Mesenchymal stem cell (in vitro differentiated cells and primary cell): ENCODE data around the gene ZFPL1.

Experiments
- DNase-seq: peaks from one replicate; pipeline ENCODE4 v3.0.0-alpha.2; 2013
- H2AFZ ChIP-seq: one replicate; pipeline ENCODE4 v1.6.1; 2013; ENCODE audit warnings: low read depth, mild to moderate bottlenecking, control low read depth, inconsistent platforms, low read length, moderate library complexity
- H2AK5ac ChIP-seq: 2 replicates; pipeline ENCODE4 v1.6.1; 2013; ENCODE audit warnings: low read length, moderate library complexity, mild to moderate bottlenecking, inconsistent platforms; ENCODE audit not compliant: severe bottlenecking
- H2BK120ac ChIP-seq: one replicate; pipeline ENCODE4 v1.6.1; 2013; ENCODE audit warnings: low read depth, mild to moderate bottlenecking, inconsistent platforms, low read length, moderate library complexity
- H2BK12ac ChIP-seq, 2 experiments: one replicate each; pipeline ENCODE4 v1.6.1; 2013; ENCODE audit warnings: inconsistent platforms in 2 of 2, low read length in 2 of 2, mild to moderate bottlenecking in 2 of 2, moderate library complexity in 2 of 2, control low read depth in 1 of 2
- H2BK15ac ChIP-seq: one replicate; pipeline ENCODE4 v1.6.1; 2013; ENCODE audit warnings: mild to moderate bottlenecking, low read depth, inconsistent platforms; ENCODE audit not compliant: poor library complexity, severe bottlenecking
- H2BK5ac ChIP-seq: 2 replicates; pipeline ENCODE4 v1.6.1; 2013; ENCODE audit warnings: low read depth, mild to moderate bottlenecking, low read length, control low read depth, inconsistent platforms; ENCODE audit not compliant: poor library complexity, severe bottlenecking
- H3K14ac ChIP-seq, 2 experiments: one replicate each; pipeline ENCODE4 v1.6.1; 2013; ENCODE audit warnings: inconsistent platforms in 2 of 2, low read length in 2 of 2, control low read depth in 1 of 2, mild to moderate bottlenecking in 1 of 2, moderate library complexity in 1 of 2
- H3K18ac ChIP-seq, 2 experiments: one replicate each; pipeline ENCODE4 v1.6.1; 2013; ENCODE audit warnings: inconsistent platforms in 2 of 2, low read length in 2 of 2, control low read depth in 1 of 2, low read depth in 1 of 2, mild to moderate bottlenecking in 1 of 2
- H3K23ac ChIP-seq, 2 experiments: one replicate each; pipeline ENCODE4 v1.6.1; 2013; ENCODE audit warnings: inconsistent platforms in 2 of 2, low read length in 2 of 2, mild to moderate bottlenecking in 2 of 2, moderate library complexity in 2 of 2, control low read depth in 1 of 2
- H3K27ac ChIP-seq: 2 replicates; pipeline ENCODE4 v1.5.1; 2013; ENCODE audit warnings: mild to moderate bottlenecking, moderate library complexity, low read length, control low read depth, inconsistent platforms; ENCODE audit not compliant: poor library complexity, severe bottlenecking
- H3K27me3 ChIP-seq, 2 experiments: 2 replicates each; pipeline versions ENCODE4 v1.6.1 to v1.7.0; 2013; ENCODE audit warnings: low read length in 2 of 2, mild to moderate bottlenecking in 2 of 2, moderate library complexity in 2 of 2, control low read depth in 1 of 2, inconsistent platforms in 1 of 2; ENCODE audit not compliant: control insufficient read depth in 1 of 2, insufficient read depth in 1 of 2
- H3K36me3 ChIP-seq, 2 experiments: 2 replicates each; pipeline versions ENCODE4 v1.6.1 to v1.7.0; 2013; ENCODE audit warnings: low read length in 2 of 2, control low read depth in 1 of 2, inconsistent platforms in 1 of 2, low read depth in 1 of 2, mild to moderate bottlenecking in 1 of 2; ENCODE audit not compliant: insufficient read depth in 2 of 2, control insufficient read depth in 1 of 2
- H3K4ac ChIP-seq, 2 experiments: one replicate each; pipeline ENCODE4 v1.6.1; 2013; ENCODE audit warnings: inconsistent platforms in 2 of 2, low read length in 2 of 2, mild to moderate bottlenecking in 2 of 2, moderate library complexity in 2 of 2, control low read depth in 1 of 2, low read depth in 1 of 2
- H3K4me1 ChIP-seq: 2 replicates; pipeline ENCODE4 v1.6.1; 2013; ENCODE audit warnings: low read depth, low read length, control low read depth; ENCODE audit not compliant: control insufficient read depth, insufficient read depth
- H3K4me2 ChIP-seq: 2 replicates; pipeline ENCODE4 v1.6.1; 2013; ENCODE audit warnings: low read length, mild to moderate bottlenecking, inconsistent platforms; ENCODE audit not compliant: poor library complexity, severe bottlenecking
- H3K4me3 ChIP-seq, 2 experiments: 2 replicates each; pipeline versions ENCODE4 v1.5.1 to v1.7.0; 2013; ENCODE audit warnings: low read length in 2 of 2, mild to moderate bottlenecking in 2 of 2, control low read depth in 1 of 2, low read depth in 1 of 2; ENCODE audit not compliant: insufficient read depth in 1 of 2
- H3K79me1 ChIP-seq: replicated peaks from 2 replicates; pipeline ENCODE4 v1.6.1; 2013; ENCODE audit warnings: mild to moderate bottlenecking, control low read depth, low read length, inconsistent platforms; ENCODE audit not compliant: poor library complexity, severe bottlenecking
- H3K9ac ChIP-seq: 2 replicates; pipeline ENCODE4 v1.7.0; 2013; ENCODE audit warnings: mild to moderate bottlenecking, low read length, moderate library complexity
- H3K9me3 ChIP-seq: 2 replicates; pipeline ENCODE4 v1.7.0; 2013; ENCODE audit warnings: mild to moderate bottlenecking, low read length; ENCODE audit not compliant: control insufficient read depth
- H4K8ac ChIP-seq: one replicate; pipeline ENCODE4 v1.6.1; 2013; ENCODE audit warnings: inconsistent platforms, mild to moderate bottlenecking, low read length, moderate library complexity
- H4K91ac ChIP-seq: one replicate; pipeline ENCODE4 v1.6.1; 2013; ENCODE audit warnings: mild to moderate bottlenecking, low read length, inconsistent platforms
- WGBS: methylation state at CpG from one replicate; pipeline ENCODE4 v1.1.7; 2013; ENCODE audit warnings: mixed read lengths; 5-methylcytosine and 5-hydroxymethylcytosine counted together

The ZFPL1 gene

DNA sequence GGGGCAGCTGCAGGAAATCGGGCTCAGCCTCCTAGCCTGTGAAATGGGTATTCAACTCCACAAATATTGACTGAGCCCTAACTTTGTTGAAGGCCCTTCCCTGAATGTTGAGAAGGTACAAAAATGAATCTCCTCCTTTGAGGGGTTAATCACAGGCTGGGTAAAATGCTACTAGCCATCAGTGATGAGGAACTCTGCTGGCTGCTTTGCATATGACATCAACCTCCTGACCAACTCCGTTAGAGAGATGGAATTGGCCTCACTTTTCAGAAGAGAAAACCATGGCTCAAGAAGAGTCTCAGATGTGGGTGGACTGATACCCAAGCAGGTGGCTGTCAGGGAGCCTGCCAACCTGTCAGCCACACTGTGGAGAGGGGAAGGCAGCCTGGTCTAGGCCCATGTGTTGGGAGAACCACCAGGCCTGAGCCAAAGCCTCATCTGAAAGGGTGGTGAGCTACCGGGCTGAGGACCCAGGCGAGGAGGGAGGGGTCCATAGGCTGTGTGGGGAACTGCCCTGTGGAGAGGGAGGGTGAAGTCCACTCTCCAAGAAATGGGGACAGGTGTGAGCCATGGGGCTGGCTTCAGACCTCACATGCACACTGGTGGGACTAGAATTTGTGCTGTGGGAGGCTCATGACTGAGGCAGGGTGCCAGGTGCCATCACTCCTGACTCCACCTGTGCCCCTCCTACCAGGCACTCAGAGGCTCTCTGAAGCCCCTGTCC, 12.0 kb upstream of the ZFPL1 start:
- H2BK15ac ChIP-seq = no peak overlapping the region
- peaks cover 0 to 4% of the 10 kb centered on the region in 2 experiments for H3K36me3 ChIP-seq
- H4K91ac ChIP-seq = no peak overlapping the region
- no peak overlapping the region for H3K4me2 ChIP-seq
- no peak overlapping the region for H3K18ac ChIP-seq
- no peak overlapping the region for H3K4ac ChIP-seq
- H3K9me3 ChIP-seq = no peaks in the 10 kb centered on the region
- H3K4me3 ChIP-seq = no peak overlapping the region
- 66% methylated on average over 4 of the region's 4 CpGs for WGBS
- H2BK5ac ChIP-seq = no peak overlapping the region
- no peak overlapping the region for H2AK5ac ChIP-seq
- H3K27me3 ChIP-seq = peaks cover 0 to 5% of the 10 kb centered on the region in 2 experiments
- no peak overlapping the region for H4K8ac ChIP-seq
- H2BK120ac ChIP-seq = no peak overlapping the region
- H3K9ac ChIP-seq = no peak overlapping the region
- DNase-seq = no peak
- H2AFZ ChIP-seq = no peak overlapping the region
- no peak overlapping the region for H3K27ac ChIP-seq
- H3K23ac ChIP-seq = no peak overlapping the region
- peaks cover 4% of the 10 kb centered on the region for H3K79me1 ChIP-seq
- H3K4me1 ChIP-seq = no peaks in the 10 kb centered on the region
- no peak overlapping the region for H3K14ac ChIP-seq
- no peak overlapping the region for H2BK12ac ChIP-seq

DNA sequence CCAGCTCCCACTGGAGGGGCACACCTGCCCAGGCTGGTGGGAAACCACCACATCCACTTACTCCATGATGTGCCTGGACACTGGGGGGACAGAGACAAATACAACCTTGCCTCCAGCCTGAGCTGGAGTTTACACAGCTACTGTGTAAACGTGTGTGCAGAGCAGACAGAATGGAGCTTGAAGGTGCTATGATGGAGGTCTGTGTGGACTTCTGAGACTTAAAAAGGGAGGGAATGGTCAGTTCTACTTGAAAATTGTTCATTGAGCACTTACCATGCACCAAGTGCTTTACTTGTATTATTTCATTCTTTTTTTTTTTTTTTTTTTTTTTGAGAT, 11.4 kb upstream of the ZFPL1 start:
- 80% methylated on average over 1 of the region's 1 CpG for WGBS
- H3K9ac ChIP-seq = no peak overlapping the region

DNA sequence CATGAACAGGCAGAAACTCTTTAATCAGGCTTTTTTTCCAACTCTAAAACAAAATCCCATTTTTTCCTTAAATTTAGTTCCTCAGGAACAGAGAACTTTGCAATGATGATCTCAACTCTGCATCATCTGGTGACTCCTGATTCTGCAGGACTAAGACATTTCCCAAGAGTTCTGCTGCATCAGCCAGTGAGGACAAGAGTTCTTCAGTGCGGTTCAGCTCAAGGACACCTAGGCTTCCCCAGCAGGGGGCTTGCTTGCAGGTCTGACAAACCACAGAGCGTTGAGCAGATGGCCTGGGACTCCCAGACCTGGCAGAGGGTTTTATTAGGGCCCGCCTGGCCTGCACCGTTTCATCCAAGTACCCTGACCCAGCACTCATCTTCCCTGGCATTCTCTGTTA, 6.6 kb upstream of the ZFPL1 start:
- no peak overlapping the region for H2BK15ac ChIP-seq
- no peak overlapping the region for H3K14ac ChIP-seq
- no peak overlapping the region for H4K91ac ChIP-seq
- H3K23ac ChIP-seq = no peak overlapping the region
- no peak for DNase-seq
- no peak overlapping the region for H4K8ac ChIP-seq
- H3K18ac ChIP-seq = no peak overlapping the region
- H2BK12ac ChIP-seq = no peak overlapping the region
- no peaks in the 10 kb centered on the region for H3K4me1 ChIP-seq
- no peak overlapping the region for H2BK120ac ChIP-seq
- 92% methylated on average over 4 of the region's 4 CpGs for WGBS
- peaks cover 0 to 18% of the 10 kb centered on the region in 2 experiments for H3K36me3 ChIP-seq
- no peak overlapping the region for H3K4ac ChIP-seq
- no peak overlapping the region for H3K4me2 ChIP-seq
- H2AK5ac ChIP-seq = no peak overlapping the region
- H3K27ac ChIP-seq = no peak overlapping the region
- peak overlapping the region; percentile 12 for H3K9ac ChIP-seq
- no peak overlapping the region for H2AFZ ChIP-seq
- no peak overlapping the region for H3K4me3 ChIP-seq
- H2BK5ac ChIP-seq = no peak overlapping the region
- no peaks in the 10 kb centered on the region for H3K27me3 ChIP-seq
- H3K79me1 ChIP-seq = peaks cover 35% of the 10 kb centered on the region
- no peaks in the 10 kb centered on the region for H3K9me3 ChIP-seq

More for the DNA sequence above, 11.4 kb upstream of the ZFPL1 start:
- H3K14ac ChIP-seq = no peak overlapping the region
- H3K4me2 ChIP-seq = no peak overlapping the region
- H2AK5ac ChIP-seq = no peak overlapping the region
- H3K27ac ChIP-seq = no peak overlapping the region
- H3K23ac ChIP-seq = no peak overlapping the region
- no peak overlapping the region for H3K4me3 ChIP-seq
- no peak overlapping the region for H2BK120ac ChIP-seq
- no peak overlapping the region for H2BK5ac ChIP-seq
- no peak overlapping the region for H2BK15ac ChIP-seq
- no peaks in the 10 kb centered on the region for H3K27me3 ChIP-seq
- no peak overlapping the region for H3K18ac ChIP-seq
- no peak overlapping the region for H4K8ac ChIP-seq
- no peaks in the 10 kb centered on the region for H3K9me3 ChIP-seq
- peaks cover 0 to 4% of the 10 kb centered on the region in 2 experiments for H3K36me3 ChIP-seq
- H2AFZ ChIP-seq = no peak overlapping the region
- H3K4ac ChIP-seq = no peak overlapping the region
- no peak overlapping the region for H2BK12ac ChIP-seq
- peaks cover 4% of the 10 kb centered on the region for H3K79me1 ChIP-seq
- DNase-seq = no peak
- H4K91ac ChIP-seq = no peak overlapping the region
- no peaks in the 10 kb centered on the region for H3K4me1 ChIP-seq

DNA sequence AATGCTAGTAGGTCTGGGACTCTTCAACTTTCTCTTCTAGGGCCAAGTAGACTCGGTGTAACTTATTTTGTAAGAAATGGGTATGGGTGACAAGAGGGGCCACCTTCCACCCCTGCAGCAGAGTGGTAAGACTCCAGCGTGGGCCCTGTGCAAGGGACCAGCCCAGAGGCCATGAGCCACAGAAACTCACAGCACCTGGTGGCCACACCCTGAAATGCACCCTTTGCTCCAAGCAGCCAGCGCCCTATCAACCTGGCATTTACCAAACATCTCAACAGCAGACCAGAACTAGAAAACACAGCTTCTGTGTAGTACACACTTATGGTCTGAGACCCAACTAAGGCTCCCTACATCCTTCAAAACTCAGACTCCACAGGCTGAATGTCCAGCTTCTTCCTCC, 5.9 kb upstream of the ZFPL1 start:
- Histone ChIP-seq H2AFZ (no peak overlapping the region), H3K4ac (no peak overlapping the region), H2AK5ac (no peak overlapping the region), H4K91ac (no peak overlapping the region), H3K79me1 (peaks cover 38% of the 10 kb centered on the region), H3K23ac (no peak overlapping the region), H3K14ac (no peak overlapping the region), H2BK5ac (no peak overlapping the region), H3K27me3 (no peaks in the 10 kb centered on the region), H3K27ac (no peak overlapping the region), H3K9me3 (no peaks in the 10 kb centered on the region), H3K4me3 (no peak overlapping the region), H3K36me3 (peaks cover 0 to 18% of the 10 kb centered on the region in 2 experiments), H4K8ac (peak overlapping the region; percentile 9), H3K4me2 (no peak overlapping the region), H2BK120ac (no peak overlapping the region), H2BK15ac (no peak overlapping the region), H3K4me1 (no peaks in the 10 kb centered on the region), H2BK12ac (no peak overlapping the region), H3K9ac (no peak overlapping the region), H3K18ac (no peak overlapping the region)
- peak; percentile 49 for DNase-seq
- WGBS = 88% methylated on average over 3 of the region's 3 CpGs
